ENCODE measurements around the gene SETD3. TPM values are rescaled to one million over a fixed set of nuclear protein-coding genes. Genes with fewer than 3 reads are reported as not detected.

The SETD3 gene
- total and polyA plus RNA-seq, 2 donors (not counting 1 experiment from before 2014, with no cell fraction given) = 11.0 to 32.1 TPM

DNA sequence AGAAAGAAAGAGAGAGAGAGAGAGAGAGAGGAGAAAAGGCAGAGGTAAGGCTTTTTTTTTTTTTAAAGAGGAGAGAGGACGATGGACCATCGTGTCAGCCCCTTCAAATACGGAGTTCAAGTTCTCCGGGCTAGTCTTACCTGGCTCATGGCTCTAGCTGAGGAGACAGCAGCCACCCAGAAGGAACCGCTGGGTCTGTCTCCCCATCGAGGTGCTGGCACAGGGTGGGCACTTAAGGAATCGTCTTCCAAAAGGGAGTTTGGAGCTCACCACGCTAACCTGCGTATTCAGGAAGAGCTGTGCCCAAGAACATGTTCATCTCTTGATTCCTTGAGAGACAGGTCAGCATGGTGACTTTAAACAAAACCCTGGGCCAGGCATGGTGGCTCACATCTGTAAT, 102.7 kb downstream of the SETD3 start:
- Mint-ChIP-seq H3K4me3 (no peak overlapping the region), H3K27ac (no peak overlapping the region), H3K4me1 (peaks cover 22% of the 10 kb centered on the region), H3K27me3 (peaks cover 14% of the 10 kb centered on the region), H3K9me3 (ENCODE audit: insufficient read depth) (no peaks in the 10 kb centered on the region)
- ATAC-seq (ENCODE audit: low read depth) (no peak), DNase-seq (no peak)
- POLR2A ChIA-PET = no interaction called here
- intact Hi-C loops (cut with micrococcal nuclease) = no loop called here
- Histone ChIP-seq H3K4me1 (ENCODE audit: control insufficient read depth in 2 of 2, insufficient read depth in 2 of 2, low read length in 2 of 2) (peaks cover 7 to 32% of the 10 kb centered on the region in 2 donors), H2AFZ (ENCODE audit: insufficient read depth, low read depth, low read length, poor library complexity, severe bottlenecking) (no peak overlapping the region), H3K79me2 (ENCODE audit: control insufficient read depth, insufficient read depth, low read length) (no peaks in the 10 kb centered on the region), H3K9ac (ENCODE audit: low read length) (no peak overlapping the region), H4K20me1 (ENCODE audit: control insufficient read depth, insufficient read depth, low read length, poor library complexity, severe bottlenecking) (no peaks in the 10 kb centered on the region), H3K36me3 (replicated peaks in 1 of 2; ENCODE audit: control extremely low read depth in 1 of 2, control insufficient read depth in 1 of 2, extremely low read depth in 1 of 2, insufficient read depth in 2 of 2, low read length in 1 of 2) (no peaks in the 10 kb centered on the region), H3K27ac (ENCODE audit: low read length in 2 of 2) (no peak overlapping the region), H3K27me3 (replicated peaks in 1 of 4; ENCODE audit: control extremely low read depth in 1 of 4, control insufficient read depth in 3 of 4, insufficient read depth in 4 of 4, low read length in 3 of 4) (peaks cover 0 to 9% (median 0%) of the 10 kb centered on the region in 4 experiments), H3K4me3 (ENCODE audit: control extremely low read depth in 1 of 5, extremely low read depth in 1 of 5, insufficient read depth in 1 of 5, low read depth in 2 of 5, low read length in 4 of 5) (no peak overlapping the region), H3K9me3 (ENCODE audit: control extremely low read depth in 1 of 3, control insufficient read depth in 2 of 3, insufficient read depth in 1 of 3, low read length in 2 of 3) (no peaks in the 10 kb centered on the region), H3K4me2 (replicated peaks; ENCODE audit: low read depth, low read length, poor library complexity, severe bottlenecking) (no peak overlapping the region)
- no peak for TF ChIP-seq EZH2 (IDR thresholded peaks at IDR 0.05; ENCODE audit: borderline replicate concordance, insufficient read depth, low read depth, low read length, poor library complexity, severe bottlenecking)
- TF ChIP-seq, protein P1, sequence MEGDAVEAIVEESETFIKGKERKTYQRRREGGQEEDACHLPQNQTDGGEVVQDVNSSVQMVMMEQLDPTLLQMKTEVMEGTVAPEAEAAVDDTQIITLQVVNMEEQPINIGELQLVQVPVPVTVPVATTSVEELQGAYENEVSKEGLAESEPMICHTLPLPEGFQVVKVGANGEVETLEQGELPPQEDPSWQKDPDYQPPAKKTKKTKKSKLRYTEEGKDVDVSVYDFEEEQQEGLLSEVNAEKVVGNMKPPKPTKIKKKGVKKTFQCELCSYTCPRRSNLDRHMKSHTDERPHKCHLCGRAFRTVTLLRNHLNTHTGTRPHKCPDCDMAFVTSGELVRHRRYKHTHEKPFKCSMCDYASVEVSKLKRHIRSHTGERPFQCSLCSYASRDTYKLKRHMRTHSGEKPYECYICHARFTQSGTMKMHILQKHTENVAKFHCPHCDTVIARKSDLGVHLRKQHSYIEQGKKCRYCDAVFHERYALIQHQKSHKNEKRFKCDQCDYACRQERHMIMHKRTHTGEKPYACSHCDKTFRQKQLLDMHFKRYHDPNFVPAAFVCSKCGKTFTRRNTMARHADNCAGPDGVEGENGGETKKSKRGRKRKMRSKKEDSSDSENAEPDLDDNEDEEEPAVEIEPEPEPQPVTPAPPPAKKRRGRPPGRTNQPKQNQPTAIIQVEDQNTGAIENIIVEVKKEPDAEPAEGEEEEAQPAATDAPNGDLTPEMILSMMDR (IDR thresholded peaks at IDR 0.05) = no peak
- CTCF ChIA-PET = no interaction called here
- 89% methylated on average over 9 of the region's 9 CpGs for WGBS (ENCODE audit: insufficient coverage)

DNA sequence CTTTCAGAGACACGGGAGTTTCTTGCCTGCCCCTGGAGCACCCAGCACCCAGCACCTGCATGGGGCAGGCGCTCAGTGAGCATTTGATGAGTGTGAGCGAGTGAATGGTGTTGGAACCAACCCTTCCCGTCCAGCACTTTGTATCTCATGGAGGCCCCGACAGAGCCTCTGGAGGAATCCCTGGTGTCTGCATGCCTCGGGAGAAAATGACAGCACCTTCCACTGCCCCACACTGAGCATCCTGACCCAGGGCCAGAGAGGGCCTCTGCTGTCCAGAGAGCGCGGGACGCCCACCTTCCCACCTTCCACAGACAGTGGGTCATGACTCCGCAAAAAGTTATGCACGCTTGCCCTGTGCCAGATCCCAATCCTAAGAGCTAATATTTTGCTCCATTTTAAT, 105.7 kb downstream of the SETD3 start:
- ChIA-PET POLR2A (no interaction called here), CTCF (no interaction called here)
- no peak overlapping the region for H3K4me3 ChIP-seq (ENCODE audit: control extremely low read depth in 1 of 5, extremely low read depth in 1 of 5, insufficient read depth in 1 of 5, low read depth in 2 of 5, low read length in 4 of 5)
- no peak overlapping the region for H3K27ac Mint-ChIP-seq
- H3K4me1 ChIP-seq (ENCODE audit: control insufficient read depth in 2 of 2, insufficient read depth in 2 of 2, low read length in 2 of 2) = peaks cover 0 to 11% of the 10 kb centered on the region in 2 donors
- no peak overlapping the region for H3K4me3 Mint-ChIP-seq
- H3K27ac ChIP-seq (ENCODE audit: low read length in 2 of 2) = no peak overlapping the region
- H3K9ac ChIP-seq (ENCODE audit: low read length) = no peak overlapping the region
- H3K9me3 ChIP-seq (ENCODE audit: control extremely low read depth in 1 of 3, control insufficient read depth in 2 of 3, insufficient read depth in 1 of 3, low read length in 2 of 3) = no peaks in the 10 kb centered on the region
- no peaks in the 10 kb centered on the region for H4K20me1 ChIP-seq (ENCODE audit: control insufficient read depth, insufficient read depth, low read length, poor library complexity, severe bottlenecking)
- ATAC-seq (ENCODE audit: low read depth) (no peak), DNase-seq (no peak)
- intact Hi-C loops (cut with micrococcal nuclease) = no loop called here
- H3K4me1 Mint-ChIP-seq = peaks cover 4% of the 10 kb centered on the region
- no peaks in the 10 kb centered on the region for H3K27me3 ChIP-seq (replicated peaks in 1 of 4; ENCODE audit: control extremely low read depth in 1 of 4, control insufficient read depth in 3 of 4, insufficient read depth in 4 of 4, low read length in 3 of 4)
- H2AFZ ChIP-seq (ENCODE audit: insufficient read depth, low read depth, low read length, poor library complexity, severe bottlenecking) = no peak overlapping the region
- H3K27me3 Mint-ChIP-seq = peaks cover 15% of the 10 kb centered on the region
- H3K4me2 ChIP-seq (replicated peaks; ENCODE audit: low read depth, low read length, poor library complexity, severe bottlenecking) = no peak overlapping the region
- no peaks in the 10 kb centered on the region for H3K79me2 ChIP-seq (ENCODE audit: control insufficient read depth, insufficient read depth, low read length)
- 91% methylated on average over 11 of the region's 11 CpGs for WGBS (ENCODE audit: insufficient coverage)
- H3K9me3 Mint-ChIP-seq (ENCODE audit: insufficient read depth) = no peaks in the 10 kb centered on the region
- H3K36me3 ChIP-seq (replicated peaks in 1 of 2; ENCODE audit: control extremely low read depth in 1 of 2, control insufficient read depth in 1 of 2, extremely low read depth in 1 of 2, insufficient read depth in 2 of 2, low read length in 1 of 2) = no peaks in the 10 kb centered on the region
- TF ChIP-seq, protein P1 (IDR thresholded peaks at IDR 0.05) = no peak
- no peak for TF ChIP-seq EZH2 (IDR thresholded peaks at IDR 0.05; ENCODE audit: borderline replicate concordance, insufficient read depth, low read depth, low read length, poor library complexity, severe bottlenecking)
